Peyer's patch (tissue), 4 donors: ENCODE results near the gene LIG4. TPM values are rescaled to one million over a fixed set of nuclear protein-coding genes. Genes with fewer than 3 reads are reported as not detected.
"Not testable (repeated sequence)": the region's sequence is repeated elsewhere in the genome, so short reads cannot be mapped to it uniquely, and the experiment has no call there.

ENCODE experiments used
- DNase-seq, 3 donors: peaks; one replicate each; pipeline ENCODE4 v3.0.0-alpha.2; 2017 to 2019
- H3K27ac ChIP-seq, 4 donors: fragments of 200-600 bp; sonication (generic); one replicate each; pipeline ENCODE4 v1.5.1; 2016 to 2019
- H3K27me3 ChIP-seq, 2 donors: fragments of 200-600 bp; sonication (generic); one replicate each; pipeline ENCODE4 v1.5.1; 2019
- H3K36me3 ChIP-seq, 3 donors: fragments of 200-600 bp; sonication (generic); one replicate each; pipeline ENCODE4 v1.5.1; 2016 to 2019
- H3K4me1 ChIP-seq, 4 donors: fragments of 200-600 bp; sonication (generic); one replicate each; pipeline ENCODE4 v1.5.1; 2016 to 2019
- H3K4me3 ChIP-seq, 4 donors: fragments of 200-600 bp; sonication (generic); 1 replicate in 3 of 4; 2 replicates in 1 of 4; pipeline ENCODE4 v1.5.1; 2016 to 2019; ENCODE audit warnings: mild to moderate bottlenecking in 1 of 4
- H3K9me3 ChIP-seq, 4 donors: fragments of 200-600 bp; sonication (generic); one replicate each; pipeline ENCODE4 v1.5.1; 2016 to 2019; ENCODE audit warnings: mild to moderate bottlenecking in 1 of 4
- CTCF ChIP-seq, 6 experiments: fragments of 450-650 bp in 4 of 6; fragments of 200-600 bp in 2 of 6; sonication (generic) in 1 of 6; IDR thresholded peaks; one replicate each; pipeline ENCODE4 v1.5.1; 2017 to 2019; ENCODE audit warnings: antibody characterized with exemption in 6 of 6, mild to moderate bottlenecking in 3 of 6, moderate library complexity in 1 of 6
- POLR2A ChIP-seq, 2 donors: fragments of 450-650 bp; IDR thresholded peaks; one replicate each; pipeline ENCODE4 v1.5.1; 2017; ENCODE audit warnings: antibody characterized with exemption in 2 of 2, mild to moderate bottlenecking in 2 of 2, moderate library complexity in 2 of 2
- total RNA-seq, 4 donors: library from RNA; depleted of rRNA; stranded (reverse); fragments of >200 nt; gene quantifications; one replicate each; pipeline ENCODE4 v1.1.0, GENCODE V29; 2016

Gene LIG4
- total RNA-seq, 4 donors from 2014 or later = 4.1 to 12.3 (median 10.6) TPM

- peaks cover 0 to 52% (median 11%) of the 10 kb centered on the region in 4 donors for H3K4me1 ChIP-seq
- H3K36me3 ChIP-seq = no peaks in the 10 kb centered on the region
- H3K27ac ChIP-seq = peak within 1 kb of the TSS; percentile 76 to 91 (median 88)
- DNase-seq = peak; percentile 83 to 94 (median 94)
- H3K4me3 ChIP-seq = peak within 1 kb of the TSS; percentile 88 to 99 (median 96)
- TF ChIP-seq CTCF (IDR thresholded peaks at IDR 0.05) (peak in 1 of 6 experiments; percentile 24), POLR2A (IDR thresholded peaks at IDR 0.05) (peak; percentile 72 to 73)
- no peaks in the 10 kb centered on the region for H3K9me3 ChIP-seq
- no peaks in the 10 kb centered on the region for H3K27me3 ChIP-seq
These were observed 3.0 kb upstream of the LIG4 start, which contains the start of gene ABHD13 for GRCh38 chr13:108218044-108218974. ABHD13 (plus strand) TSS chr13:108218392; CDS start chr13:108229219, 10,827 bp downstream.

- peak overlapping the region; percentile 88 to 99 (median 96) for H3K4me3 ChIP-seq
- not testable (repeated sequence) for DNase-seq, H3K36me3 ChIP-seq, H3K27me3 ChIP-seq, H3K9me3 ChIP-seq
- peaks cover 0 to 52% (median 11%) of the 10 kb centered on the region in 4 donors for H3K4me1 ChIP-seq
- peak overlapping the region; percentile 76 to 91 (median 88) for H3K27ac ChIP-seq
These were observed 2.1 kb upstream of the LIG4 start for GRCh38 chr13:108217307-108218043.

- Histone ChIP-seq H3K4me1 (peaks cover 0 to 37% (median 6%) of the 10 kb centered on the region in 4 donors), H3K36me3 (peaks cover 0 to 12% (median 0%) of the 10 kb centered on the region in 3 donors), H3K27me3 (no peaks in the 10 kb centered on the region), H3K4me3 (peak overlapping the region; percentile 36 to 59 (median 48)), H3K9me3 (no peaks in the 10 kb centered on the region), H3K27ac (peak overlapping the region in 1 of 4 donors; percentile 75)
- no peak for TF ChIP-seq POLR2A (IDR thresholded peaks at IDR 0.05)
- no peak for TF ChIP-seq CTCF (IDR thresholded peaks at IDR 0.05)
- peak in 2 of 3 donors; percentile 36 to 50 for DNase-seq
These were observed 680 bp downstream of the LIG4 start for GRCh38 chr13:108214441-108215271.

GRCh38 chr13:108213946-108214345 lies 1.4 kb downstream of the LIG4 start:
- H3K27me3 ChIP-seq = no peaks in the 10 kb centered on the region
- H3K36me3 ChIP-seq = peaks cover 0 to 12% (median 0%) of the 10 kb centered on the region in 3 donors
- no peak overlapping the region for H3K4me3 ChIP-seq
- H3K27ac ChIP-seq = no peak overlapping the region
- no peak for DNase-seq
- no peaks in the 10 kb centered on the region for H3K9me3 ChIP-seq
- TF ChIP-seq CTCF (IDR thresholded peaks at IDR 0.05) (no peak), POLR2A (IDR thresholded peaks at IDR 0.05) (no peak)
- H3K4me1 ChIP-seq = peaks cover 0 to 31% (median 3%) of the 10 kb centered on the region in 4 donors

- no peaks in the 10 kb centered on the region for H3K27me3 ChIP-seq
- peaks cover 0 to 31% (median 3%) of the 10 kb centered on the region in 4 donors for H3K4me1 ChIP-seq
- no peak for TF ChIP-seq CTCF (IDR thresholded peaks at IDR 0.05)
- no peak for TF ChIP-seq POLR2A (IDR thresholded peaks at IDR 0.05)
- H3K27ac ChIP-seq = no peak overlapping the region
- H3K4me3 ChIP-seq = no peak overlapping the region
- peaks cover 0 to 12% (median 0%) of the 10 kb centered on the region in 3 donors for H3K36me3 ChIP-seq
- DNase-seq = no peak
- no peaks in the 10 kb centered on the region for H3K9me3 ChIP-seq
These were observed 2.5 kb downstream of the LIG4 start for GRCh38 chr13:108212886-108213285.
